ENCODE results near the gene TEX29.

TEX29 gene

GRCh38 chr13:111325146-111325890 lies 4.9 kb downstream of the TEX29 start:
- H4K20me1 ChIP-seq (ENCODE audit: insufficient read depth, low read length), result no peaks in the 10 kb centered on the region

GRCh38 chr13:111325941-111326620 lies 5.6 kb downstream of the TEX29 start:
- TF ChIP-seq EZH2phosphoT487 (IDR thresholded peaks at IDR 0.05; ENCODE audit: low read length) (no peak), CTCF (IDR thresholded peaks at IDR 0.05; ENCODE audit: low read length) (no peak), EZH2 (optimal IDR thresholded peaks at IDR 0.05; ENCODE audit: low read depth, low read length) (no peak)
- no peak overlapping the region for H2AFZ ChIP-seq (ENCODE audit: low read length)
- H3K4me1 ChIP-seq (ENCODE audit: low read length), result no peaks in the 10 kb centered on the region
- no peaks in the 10 kb centered on the region for H3K79me2 ChIP-seq (ENCODE audit: low read length)
- no peaks in the 10 kb centered on the region for H3K9me3 ChIP-seq (replicated peaks; ENCODE audit: insufficient read depth, low read length)
- no peak for DNase-seq
- no peaks in the 10 kb centered on the region for H3K27me3 ChIP-seq (replicated peaks; ENCODE audit: insufficient read depth, low read length)
- no peak overlapping the region for H3K27ac ChIP-seq (ENCODE audit: low read length)
- no peaks in the 10 kb centered on the region for H3K9me2 ChIP-seq (replicated peaks; ENCODE audit: insufficient read depth, low read length)
- no peaks in the 10 kb centered on the region for H3F3A ChIP-seq (ENCODE audit: insufficient read depth, low read length)
- H3K36me3 ChIP-seq (replicated peaks; ENCODE audit: insufficient read depth, low read length), result no peaks in the 10 kb centered on the region
- no peak overlapping the region for H3K4me3 ChIP-seq (ENCODE audit: low read length)
- H4K20me1 ChIP-seq (ENCODE audit: insufficient read depth, low read length), result no peaks in the 10 kb centered on the region
- H3K9ac ChIP-seq (ENCODE audit: low read length), result no peak overlapping the region
- H3K4me2 ChIP-seq (ENCODE audit: low read depth, low read length), result no peak overlapping the region

More at GRCh38 chr13:111325146-111325890, 4.9 kb downstream of the TEX29 start:
- no peaks in the 10 kb centered on the region for H3K4me1 ChIP-seq (ENCODE audit: low read length)
- no peaks in the 10 kb centered on the region for H3K9me3 ChIP-seq (replicated peaks; ENCODE audit: insufficient read depth, low read length)
- no peak for DNase-seq
- no peaks in the 10 kb centered on the region for H3K9me2 ChIP-seq (replicated peaks; ENCODE audit: insufficient read depth, low read length)
- H3K27ac ChIP-seq (ENCODE audit: low read length), result no peak overlapping the region
- H3F3A ChIP-seq (ENCODE audit: insufficient read depth, low read length), result no peaks in the 10 kb centered on the region
- no peak overlapping the region for H3K4me3 ChIP-seq (ENCODE audit: low read length)
- no peaks in the 10 kb centered on the region for H3K27me3 ChIP-seq (replicated peaks; ENCODE audit: insufficient read depth, low read length)
- TF ChIP-seq EZH2 (optimal IDR thresholded peaks at IDR 0.05; ENCODE audit: low read depth, low read length), result no peak
- no peak for TF ChIP-seq CTCF (IDR thresholded peaks at IDR 0.05; ENCODE audit: low read length)
- TF ChIP-seq EZH2phosphoT487 (IDR thresholded peaks at IDR 0.05; ENCODE audit: low read length), result no peak
- H3K4me2 ChIP-seq (ENCODE audit: low read depth, low read length), result no peak overlapping the region
- H3K79me2 ChIP-seq (ENCODE audit: low read length), result no peaks in the 10 kb centered on the region
- no peak overlapping the region for H3K9ac ChIP-seq (ENCODE audit: low read length)
- no peak overlapping the region for H2AFZ ChIP-seq (ENCODE audit: low read length)
- no peaks in the 10 kb centered on the region for H3K36me3 ChIP-seq (replicated peaks; ENCODE audit: insufficient read depth, low read length)

- Histone ChIP-seq H3K9me2 (replicated peaks; ENCODE audit: insufficient read depth, low read length) (no peaks in the 10 kb centered on the region), H3K27me3 (replicated peaks; ENCODE audit: insufficient read depth, low read length) (no peaks in the 10 kb centered on the region)
Observed at GRCh38 chr13:111326621-111326965, 6.2 kb downstream of the TEX29 start.

More at GRCh38 chr13:111326621-111326965, 6.2 kb downstream of the TEX29 start:
- Histone ChIP-seq H4K20me1 (ENCODE audit: insufficient read depth, low read length) (no peaks in the 10 kb centered on the region), H3F3A (ENCODE audit: insufficient read depth, low read length) (no peaks in the 10 kb centered on the region), H3K27ac (ENCODE audit: low read length) (no peak overlapping the region), H3K4me1 (ENCODE audit: low read length) (no peaks in the 10 kb centered on the region), H2AFZ (ENCODE audit: low read length) (no peak overlapping the region), H3K79me2 (ENCODE audit: low read length) (no peaks in the 10 kb centered on the region), H3K36me3 (replicated peaks; ENCODE audit: insufficient read depth, low read length) (no peaks in the 10 kb centered on the region), H3K9ac (ENCODE audit: low read length) (no peak overlapping the region), H3K9me3 (replicated peaks; ENCODE audit: insufficient read depth, low read length) (no peaks in the 10 kb centered on the region), H3K4me2 (ENCODE audit: low read depth, low read length) (no peak overlapping the region), H3K4me3 (ENCODE audit: low read length) (no peak overlapping the region)
- TF ChIP-seq EZH2phosphoT487 (IDR thresholded peaks at IDR 0.05; ENCODE audit: low read length) (no peak), EZH2 (optimal IDR thresholded peaks at IDR 0.05; ENCODE audit: low read depth, low read length) (no peak), CTCF (IDR thresholded peaks at IDR 0.05; ENCODE audit: low read length) (no peak)
- DNase-seq, result no peak

Data from MM.1S (cell line).